MM.1S (cell line): ENCODE data around the gene FBXO22.

Source experiments
- EZH2 ChIP-seq: fragments of 300-600 bp; sonication (generic); optimal IDR thresholded peaks from 2 replicates; pipeline ENCODE3; 2017; ENCODE audit warnings: low read depth, mild to moderate bottlenecking, antibody characterized with exemption, low read length, mixed read lengths
- TF ChIP-seq, protein P1 (sequence below): fragments of 300-600 bp; sonication (generic); IDR thresholded peaks from 2 replicates; pipeline ENCODE4 v1.5.1; 2016; ENCODE audit warnings: antibody characterized with exemption, low read length, mixed read lengths

DNA sequence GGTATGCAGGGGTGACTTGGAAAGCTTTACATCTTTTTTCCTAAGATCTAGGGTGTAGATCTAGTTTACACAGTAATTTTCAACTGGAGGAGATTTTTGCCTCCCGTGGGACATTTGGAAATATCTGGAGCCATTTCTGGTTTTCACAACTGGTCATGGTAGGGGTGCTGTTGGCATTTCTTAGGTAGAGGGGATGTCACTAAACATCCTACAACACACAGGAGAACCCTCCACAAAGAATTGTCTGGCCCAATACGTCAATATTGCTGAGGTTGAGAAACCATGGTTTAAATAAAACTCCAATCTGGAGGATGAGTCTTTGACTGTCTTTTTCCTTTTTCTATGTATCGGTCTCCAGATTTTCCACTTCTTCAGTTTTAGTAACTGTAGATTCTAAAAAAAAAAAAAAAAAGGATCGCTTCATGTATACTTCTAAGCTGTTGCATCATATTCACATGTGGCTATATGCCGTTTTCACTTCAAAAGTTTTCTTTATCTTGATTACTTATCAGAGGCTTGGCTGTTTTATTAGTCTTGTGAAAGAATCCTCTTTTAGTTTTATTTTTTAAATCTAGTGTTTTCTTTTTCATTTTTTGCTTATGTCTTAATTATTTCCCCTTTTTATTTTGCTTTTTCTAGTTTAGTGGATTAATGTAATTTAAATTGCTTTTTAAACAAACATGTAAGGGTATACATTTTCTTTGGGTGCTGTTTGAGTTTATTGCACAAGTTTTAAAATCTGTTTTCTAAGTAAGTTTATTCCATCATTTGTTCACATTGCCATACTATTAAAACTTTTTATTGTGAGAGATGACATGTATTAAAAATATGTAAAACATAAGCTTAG, 39.2 kb upstream of the FBXO22 start:
- TF ChIP-seq, protein P1, sequence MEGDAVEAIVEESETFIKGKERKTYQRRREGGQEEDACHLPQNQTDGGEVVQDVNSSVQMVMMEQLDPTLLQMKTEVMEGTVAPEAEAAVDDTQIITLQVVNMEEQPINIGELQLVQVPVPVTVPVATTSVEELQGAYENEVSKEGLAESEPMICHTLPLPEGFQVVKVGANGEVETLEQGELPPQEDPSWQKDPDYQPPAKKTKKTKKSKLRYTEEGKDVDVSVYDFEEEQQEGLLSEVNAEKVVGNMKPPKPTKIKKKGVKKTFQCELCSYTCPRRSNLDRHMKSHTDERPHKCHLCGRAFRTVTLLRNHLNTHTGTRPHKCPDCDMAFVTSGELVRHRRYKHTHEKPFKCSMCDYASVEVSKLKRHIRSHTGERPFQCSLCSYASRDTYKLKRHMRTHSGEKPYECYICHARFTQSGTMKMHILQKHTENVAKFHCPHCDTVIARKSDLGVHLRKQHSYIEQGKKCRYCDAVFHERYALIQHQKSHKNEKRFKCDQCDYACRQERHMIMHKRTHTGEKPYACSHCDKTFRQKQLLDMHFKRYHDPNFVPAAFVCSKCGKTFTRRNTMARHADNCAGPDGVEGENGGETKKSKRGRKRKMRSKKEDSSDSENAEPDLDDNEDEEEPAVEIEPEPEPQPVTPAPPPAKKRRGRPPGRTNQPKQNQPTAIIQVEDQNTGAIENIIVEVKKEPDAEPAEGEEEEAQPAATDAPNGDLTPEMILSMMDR = no peak
- no peak for TF ChIP-seq EZH2
